Muscle layer of duodenum (tissue), 2 donors: ENCODE results near the gene ITGB2.

Experiments used
- H3K27ac ChIP-seq: one replicate; pipeline ENCODE4 v1.7.0; 2013; ENCODE audit warnings: mild to moderate bottlenecking, low read length
- H3K27me3 ChIP-seq: one replicate; pipeline ENCODE4 v1.7.0; 2013; ENCODE audit warnings: low read depth, mild to moderate bottlenecking, control low read depth, low read length
- H3K36me3 ChIP-seq, 2 donors: one replicate each; pipeline ENCODE4 v1.7.0; 2013; ENCODE audit warnings: low read length in 2 of 2, control low read depth in 1 of 2, mild to moderate bottlenecking in 1 of 2; ENCODE audit not compliant: insufficient read depth in 2 of 2, control insufficient read depth in 1 of 2
- H3K4me1 ChIP-seq, 2 donors: one replicate each; pipeline ENCODE4 v1.7.0; 2013; ENCODE audit warnings: low read length in 2 of 2, mild to moderate bottlenecking in 2 of 2, control low read depth in 1 of 2, moderate library complexity in 1 of 2; ENCODE audit not compliant: insufficient read depth in 2 of 2, control insufficient read depth in 1 of 2
- H3K4me3 ChIP-seq, 2 donors: one replicate each; pipeline ENCODE4 v1.7.0; 2013; ENCODE audit warnings: low read length in 2 of 2, low read depth in 1 of 2, mild to moderate bottlenecking in 1 of 2
- H3K9me3 ChIP-seq, 2 donors: one replicate each; pipeline ENCODE4 v1.7.0; 2013; ENCODE audit warnings: low read length in 2 of 2, control low read depth in 1 of 2, mild to moderate bottlenecking in 1 of 2; ENCODE audit not compliant: control insufficient read depth in 1 of 2
- donor health status: healthy.

Gene ITGB2

GRCh38 chr21:44960141-44961092, 39.7 kb upstream of the ITGB2 start:
- H3K27me3 ChIP-seq: no peaks in the 10 kb centered on the region

GRCh38 chr21:44959376-44960091, 38.8 kb upstream of the ITGB2 start:
- no peaks in the 10 kb centered on the region for H3K9me3 ChIP-seq
- H3K27ac ChIP-seq: no peak overlapping the region
- peaks cover 0 to 8% of the 10 kb centered on the region in 2 donors for H3K36me3 ChIP-seq
- no peaks in the 10 kb centered on the region for H3K27me3 ChIP-seq
- H3K4me1 ChIP-seq: peaks cover 5 to 52% of the 10 kb centered on the region in 2 donors
- H3K4me3 ChIP-seq: no peak overlapping the region

More at GRCh38 chr21:44960141-44961092, 39.7 kb upstream of the ITGB2 start:
- Histone ChIP-seq H3K4me3 (no peak overlapping the region), H3K36me3 (peaks cover 0 to 8% of the 10 kb centered on the region in 2 donors), H3K9me3 (no peaks in the 10 kb centered on the region), H3K4me1 (peaks cover 5 to 52% of the 10 kb centered on the region in 2 donors), H3K27ac (no peak overlapping the region)

- H3K36me3 ChIP-seq: peaks cover 0 to 14% of the 10 kb centered on the region in 2 donors
- peak overlapping the region in 1 of 2 donors; percentile 18 for H3K4me3 ChIP-seq
- H3K9me3 ChIP-seq: no peaks in the 10 kb centered on the region
- no peak overlapping the region for H3K27ac ChIP-seq
- no peaks in the 10 kb centered on the region for H3K27me3 ChIP-seq
- peaks cover 5 to 52% of the 10 kb centered on the region in 2 donors for H3K4me1 ChIP-seq
Observed at GRCh38 chr21:44958471-44959191, 37.9 kb upstream of the ITGB2 start.

- Histone ChIP-seq H3K27ac (no peak overlapping the region), H3K36me3 (peaks cover 0 to 16% of the 10 kb centered on the region in 2 donors), H3K9me3 (no peaks in the 10 kb centered on the region), H3K4me3 (peak overlapping the region in 1 of 2 donors; percentile 18), H3K4me1 (peaks cover 5 to 55% of the 10 kb centered on the region in 2 donors), H3K27me3 (no peaks in the 10 kb centered on the region)
Observed at GRCh38 chr21:44957901-44958451, 37.3 kb upstream of the ITGB2 start.

GRCh38 chr21:44957047-44957831, 36.5 kb upstream of the ITGB2 start:
- Histone ChIP-seq H3K4me1 (peaks cover 2 to 53% of the 10 kb centered on the region in 2 donors), H3K27me3 (no peaks in the 10 kb centered on the region), H3K9me3 (no peaks in the 10 kb centered on the region), H3K27ac (no peak overlapping the region), H3K36me3 (peaks cover 0 to 16% of the 10 kb centered on the region in 2 donors), H3K4me3 (no peak overlapping the region)

GRCh38 chr21:44956356-44957046, 35.8 kb upstream of the ITGB2 start:
- Histone ChIP-seq H3K9me3 (no peaks in the 10 kb centered on the region), H3K4me1 (peaks cover 0 to 45% of the 10 kb centered on the region in 2 donors), H3K27me3 (no peaks in the 10 kb centered on the region), H3K36me3 (peaks cover 0 to 17% of the 10 kb centered on the region in 2 donors), H3K4me3 (no peak overlapping the region), H3K27ac (no peak overlapping the region)

GRCh38 chr21:44955798-44956175, 35.1 kb upstream of the ITGB2 start:
- Histone ChIP-seq H3K27me3 (no peaks in the 10 kb centered on the region), H3K4me1 (peaks cover 0 to 39% of the 10 kb centered on the region in 2 donors), H3K4me3 (no peak overlapping the region), H3K9me3 (no peaks in the 10 kb centered on the region), H3K36me3 (peaks cover 0 to 21% of the 10 kb centered on the region in 2 donors), H3K27ac (no peak overlapping the region)

GRCh38 chr21:44955141-44955797, 34.6 kb upstream of the ITGB2 start:
- peaks cover 0 to 17% of the 10 kb centered on the region in 2 donors for H3K36me3 ChIP-seq
- H3K27ac ChIP-seq: no peak overlapping the region
- no peaks in the 10 kb centered on the region for H3K9me3 ChIP-seq
- peaks cover 0 to 38% of the 10 kb centered on the region in 2 donors for H3K4me1 ChIP-seq
- H3K4me3 ChIP-seq: no peak overlapping the region
- H3K27me3 ChIP-seq: no peaks in the 10 kb centered on the region

GRCh38 chr21:44954281-44954771, 33.6 kb upstream of the ITGB2 start:
- H3K4me1 ChIP-seq: peaks cover 4 to 38% of the 10 kb centered on the region in 2 donors
- H3K27ac ChIP-seq: no peak overlapping the region
- H3K27me3 ChIP-seq: no peaks in the 10 kb centered on the region

More at GRCh38 chr21:44954281-44954771, 33.6 kb upstream of the ITGB2 start:
- Histone ChIP-seq H3K4me3 (no peak overlapping the region), H3K36me3 (peaks cover 0 to 13% of the 10 kb centered on the region in 2 donors), H3K9me3 (no peaks in the 10 kb centered on the region)
